HL-60 (cell line): ENCODE data around the gene CYP17A1.

ENCODE experiments used
- DNase-seq, 2 experiments: peaks; one replicate each; pipeline ENCODE4 v3.0.0-alpha.2; 2010 to 2020; ENCODE audit warnings: low read depth in 1 of 2, low spot score in 1 of 2
- H3K27ac ChIP-seq: fragments of 250-450 bp; sonication (Bioruptor Pico); replicated peaks from 2 replicates; pipeline ENCODE4 v1.5.1; 2020; ENCODE audit warnings: mild to moderate bottlenecking, moderate library complexity
- H3K27me3 ChIP-seq: fragments of 250-450 bp; sonication (Bioruptor Pico); 2 replicates; pipeline ENCODE4 v1.5.1; 2021; ENCODE audit warnings: mild to moderate bottlenecking, moderate library complexity; ENCODE audit not compliant: insufficient read depth, poor library complexity, severe bottlenecking
- H3K4me3 ChIP-seq: replicated peaks from 2 replicates; pipeline ENCODE4 v1.5.1; 2011; ENCODE audit warnings: mild to moderate bottlenecking, control low read depth, low read length; ENCODE audit not compliant: insufficient read depth
- GABPA ChIP-seq: IDR thresholded peaks from 2 replicates; pipeline ENCODE4 v1.6.1; 2012; ENCODE audit warnings: low read depth
- POLR2AphosphoS5 ChIP-seq: IDR thresholded peaks from 2 replicates; pipeline ENCODE4 v1.6.1; 2012; ENCODE audit warnings: low read depth
- REST ChIP-seq: IDR thresholded peaks from 2 replicates; pipeline ENCODE4 v1.6.1; 2012; ENCODE audit warnings: low read depth; ENCODE audit not compliant: insufficient replicate concordance
- SPI1 ChIP-seq: IDR thresholded peaks from 2 replicates; pipeline ENCODE4 v1.6.1; 2012; ENCODE audit warnings: low read depth, mild to moderate bottlenecking, borderline replicate concordance
- TF ChIP-seq, protein P1 (sequence below): IDR thresholded peaks from one replicate; pipeline ENCODE4 v1.5.1; 2011; ENCODE audit warnings: low read length, control low read depth, inconsistent platforms; ENCODE audit not compliant: insufficient read depth

The CYP17A1 gene

GRCh38 chr10:102869258-102870198, 32.3 kb upstream of the CYP17A1 start, which contains the start of gene AS3MT:
Gene AS3MT, plus strand, starts transcription at chr10:102869470. Its CDS starts 123 bp downstream, at chr10:102869593.
- Histone ChIP-seq H3K4me3 (no peak within 1 kb of the TSS), H3K27me3 (peaks cover 14% of the 10 kb centered on the region), H3K27ac (no peak within 1 kb of the TSS)
- no peak for TF ChIP-seq GABPA
- TF ChIP-seq, protein P1, sequence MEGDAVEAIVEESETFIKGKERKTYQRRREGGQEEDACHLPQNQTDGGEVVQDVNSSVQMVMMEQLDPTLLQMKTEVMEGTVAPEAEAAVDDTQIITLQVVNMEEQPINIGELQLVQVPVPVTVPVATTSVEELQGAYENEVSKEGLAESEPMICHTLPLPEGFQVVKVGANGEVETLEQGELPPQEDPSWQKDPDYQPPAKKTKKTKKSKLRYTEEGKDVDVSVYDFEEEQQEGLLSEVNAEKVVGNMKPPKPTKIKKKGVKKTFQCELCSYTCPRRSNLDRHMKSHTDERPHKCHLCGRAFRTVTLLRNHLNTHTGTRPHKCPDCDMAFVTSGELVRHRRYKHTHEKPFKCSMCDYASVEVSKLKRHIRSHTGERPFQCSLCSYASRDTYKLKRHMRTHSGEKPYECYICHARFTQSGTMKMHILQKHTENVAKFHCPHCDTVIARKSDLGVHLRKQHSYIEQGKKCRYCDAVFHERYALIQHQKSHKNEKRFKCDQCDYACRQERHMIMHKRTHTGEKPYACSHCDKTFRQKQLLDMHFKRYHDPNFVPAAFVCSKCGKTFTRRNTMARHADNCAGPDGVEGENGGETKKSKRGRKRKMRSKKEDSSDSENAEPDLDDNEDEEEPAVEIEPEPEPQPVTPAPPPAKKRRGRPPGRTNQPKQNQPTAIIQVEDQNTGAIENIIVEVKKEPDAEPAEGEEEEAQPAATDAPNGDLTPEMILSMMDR = no peak
- no peak for TF ChIP-seq POLR2AphosphoS5
- TF ChIP-seq SPI1 = no peak
- TF ChIP-seq REST = no peak
- no peak for DNase-seq

GRCh38 chr10:102868911-102869257, 31.7 kb upstream of the CYP17A1 start:
- Histone ChIP-seq H3K27ac (no peak overlapping the region), H3K4me3 (no peak overlapping the region), H3K27me3 (peaks cover 14% of the 10 kb centered on the region)
- no peak for DNase-seq
- TF ChIP-seq SPI1 (no peak), POLR2AphosphoS5 (no peak), GABPA (no peak), REST (no peak)
- TF ChIP-seq, protein P1 = no peak

DNA sequence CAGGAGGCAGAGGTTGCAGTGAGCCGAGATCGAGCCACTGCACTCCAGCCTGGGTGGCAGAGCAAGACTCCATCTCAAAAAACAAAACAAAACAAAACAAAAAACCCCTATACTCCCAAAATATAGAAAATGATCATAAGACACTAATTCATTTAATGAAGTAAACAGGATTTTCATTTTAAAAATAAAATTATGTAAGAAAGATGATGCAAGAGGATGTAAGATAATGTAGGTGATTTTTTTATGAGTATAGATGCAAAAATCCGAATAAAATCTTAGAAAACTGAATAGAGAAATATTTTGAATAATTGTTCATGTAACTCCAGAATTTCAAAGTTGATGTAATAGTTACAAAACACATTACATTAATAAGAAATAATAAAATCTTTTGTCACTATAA, 28.4 kb upstream of the CYP17A1 start:
- Histone ChIP-seq H3K4me3 (no peak overlapping the region), H3K27me3 (peaks cover 14% of the 10 kb centered on the region), H3K27ac (no peak overlapping the region)
- no peak for DNase-seq
- TF ChIP-seq SPI1 = no peak

- Histone ChIP-seq H3K27me3 (no peaks in the 10 kb centered on the region), H3K4me3 (no peak overlapping the region), H3K27ac (no peak overlapping the region)
- TF ChIP-seq REST (no peak), POLR2AphosphoS5 (no peak), GABPA (no peak)
- TF ChIP-seq, protein P1 = no peak
- no peak for DNase-seq
These were observed 26.4 kb upstream of the CYP17A1 start for GRCh38 chr10:102863660-102864059.
